ENCODE measurements around the gene ISG20L2.

ISG20L2 gene

DNA sequence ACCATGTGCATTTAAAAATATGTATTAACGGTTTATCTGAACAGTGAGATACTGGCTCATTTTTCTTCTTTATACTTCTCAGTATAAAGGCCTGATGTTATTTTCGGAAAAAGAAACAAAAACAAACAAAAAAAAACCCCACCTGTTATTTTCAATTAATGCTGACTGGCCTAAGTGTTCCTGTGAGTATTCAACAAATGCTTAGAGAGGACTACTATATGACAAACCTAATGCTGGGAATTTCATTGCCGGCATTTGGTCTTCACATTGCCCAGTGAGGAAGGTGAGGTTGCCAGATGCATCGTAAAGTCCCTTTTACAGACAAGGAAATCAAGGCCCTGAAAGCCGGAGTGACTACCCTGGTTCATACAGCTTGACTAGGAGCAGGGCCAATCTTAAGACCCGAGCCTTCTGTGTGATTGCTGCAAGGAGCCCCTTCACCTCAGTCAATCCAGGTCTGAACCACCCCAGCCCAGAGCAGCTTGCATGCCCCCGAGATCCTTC lies 11.7 kb upstream of the ISG20L2 start:
- DNase-seq: peak in 1 of 2 donors; percentile 30

DNA sequence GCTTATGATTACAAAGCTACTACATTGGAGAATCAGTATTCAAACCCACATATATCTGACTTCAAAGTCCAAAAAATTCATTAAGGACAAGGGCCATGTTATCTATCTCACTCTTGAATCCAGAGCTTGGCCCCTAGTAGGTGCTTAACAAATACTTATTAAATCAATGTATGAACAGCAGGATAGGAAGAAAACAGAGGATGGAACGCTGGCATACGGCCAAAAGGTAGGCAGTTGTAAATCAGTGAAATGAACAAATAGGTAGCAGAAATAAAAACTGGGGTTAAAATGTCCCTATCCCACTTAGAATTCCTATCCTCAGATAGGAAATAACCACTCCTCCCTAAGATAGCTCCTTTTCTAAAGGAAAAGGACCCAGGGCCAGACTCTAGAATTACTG lies 10.3 kb upstream of the ISG20L2 start:
- DNase-seq: no peak

DNA sequence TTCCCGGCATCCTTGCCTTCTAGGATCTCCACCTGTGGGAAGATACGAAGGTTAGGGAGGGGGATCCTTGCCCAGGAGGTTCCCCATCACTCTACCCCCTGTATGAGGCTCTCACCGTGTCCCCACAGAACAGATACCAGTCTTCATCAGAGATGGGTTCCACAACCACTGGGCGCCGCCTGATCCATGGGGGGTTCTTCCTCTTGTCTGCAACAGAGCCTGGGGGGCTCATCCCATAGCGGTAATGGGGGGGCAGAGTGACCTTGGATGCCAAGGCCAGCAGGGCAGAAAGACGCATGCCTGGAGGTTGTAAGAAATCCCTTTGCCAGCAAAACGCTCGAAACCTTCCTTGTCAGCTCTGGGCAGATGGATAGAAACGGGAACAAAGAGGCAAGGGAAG lies 9.8 kb upstream of the ISG20L2 start:
- no peak for DNase-seq

DNA sequence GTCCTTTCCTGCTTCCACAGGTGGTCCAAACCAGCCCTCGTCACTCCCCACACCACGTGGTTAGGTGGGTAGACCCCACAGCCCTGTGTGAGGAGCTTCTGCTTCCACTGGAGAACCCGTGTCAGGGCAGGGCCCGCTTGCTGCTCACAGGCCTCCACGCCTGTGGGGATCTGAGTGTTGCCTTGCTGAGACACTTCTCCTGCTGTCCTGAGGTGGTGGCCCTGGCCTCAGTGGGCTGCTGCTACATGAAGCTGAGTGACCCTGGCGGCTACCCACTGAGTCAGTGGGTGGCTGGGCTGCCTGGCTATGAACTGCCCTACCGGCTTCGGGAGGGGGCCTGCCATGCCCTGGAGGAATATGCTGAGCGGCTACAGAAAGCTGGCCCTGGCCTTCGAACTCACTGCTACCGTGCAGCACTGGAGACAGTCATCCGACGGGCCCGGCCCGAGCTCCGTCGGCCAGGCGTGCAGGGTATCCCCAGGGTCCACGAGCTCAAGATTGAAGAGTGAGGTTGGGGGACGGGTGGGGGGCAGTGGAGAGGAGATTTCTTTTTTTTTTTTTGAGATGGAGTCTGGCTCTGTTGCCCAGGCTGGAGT lies 5.5 kb upstream of the ISG20L2 start:
- no peak for DNase-seq

DNA sequence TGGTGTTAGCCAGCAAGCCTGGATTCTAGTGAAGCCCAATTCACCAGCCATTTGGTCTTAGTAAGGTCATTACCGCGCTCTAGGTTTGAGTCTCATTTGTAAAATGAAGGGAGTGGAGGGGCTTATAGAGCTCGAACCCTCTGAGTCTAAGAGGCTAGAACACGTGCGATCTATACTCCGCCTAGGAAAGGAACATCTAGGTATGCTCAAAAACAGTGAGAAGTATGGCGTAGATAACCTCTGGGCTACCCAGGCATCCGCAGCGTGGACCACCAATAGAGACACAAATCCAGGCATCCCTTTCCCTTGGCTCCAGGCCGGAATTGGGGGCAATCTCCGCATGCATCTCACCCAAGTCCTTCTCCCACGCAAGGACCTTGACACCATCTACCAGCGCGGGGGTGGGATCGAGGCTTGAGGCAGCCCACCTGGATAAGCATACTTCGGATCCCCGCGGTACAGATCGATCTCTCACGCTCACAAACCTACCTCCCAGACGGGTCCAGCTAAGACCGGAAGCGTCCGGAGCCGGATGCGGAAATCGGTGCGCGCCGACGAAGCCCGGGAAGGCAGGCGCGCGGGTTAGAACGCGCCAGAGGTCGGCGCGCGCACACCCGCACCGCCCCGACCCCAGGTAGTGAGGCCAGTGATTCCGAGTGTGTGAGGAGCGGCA lies 504 bp downstream of the ISG20L2 start, which contains the start of gene METTL25B:
Gene METTL25B, plus strand, starts transcription at position 544 of the 673 bp plus-strand sequence. CDS start 636 bp downstream, outside the sequence.
- peak in 1 of 2 donors; percentile 56 for DNase-seq

DNA sequence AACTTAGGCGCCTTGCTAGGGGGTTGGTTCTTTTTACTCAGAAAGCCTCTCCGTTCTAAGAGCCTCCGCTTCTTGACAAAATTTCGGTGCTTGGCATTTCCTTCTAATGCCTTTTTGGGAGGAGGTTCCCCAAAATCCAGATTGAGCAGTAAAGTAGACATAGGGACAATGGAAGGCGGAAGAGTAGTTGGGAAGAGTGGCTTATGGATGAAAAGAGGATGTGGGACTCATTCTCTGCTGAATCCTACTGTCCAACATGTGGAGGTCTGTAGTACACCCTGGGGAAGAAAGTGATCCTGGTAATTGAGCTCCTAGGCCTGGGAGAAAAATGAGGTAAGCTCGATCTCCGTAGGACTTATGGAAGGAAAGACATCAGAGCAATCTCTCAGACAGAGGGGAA lies 1.1 kb downstream of the ISG20L2 start:
- no peak for DNase-seq

DNA sequence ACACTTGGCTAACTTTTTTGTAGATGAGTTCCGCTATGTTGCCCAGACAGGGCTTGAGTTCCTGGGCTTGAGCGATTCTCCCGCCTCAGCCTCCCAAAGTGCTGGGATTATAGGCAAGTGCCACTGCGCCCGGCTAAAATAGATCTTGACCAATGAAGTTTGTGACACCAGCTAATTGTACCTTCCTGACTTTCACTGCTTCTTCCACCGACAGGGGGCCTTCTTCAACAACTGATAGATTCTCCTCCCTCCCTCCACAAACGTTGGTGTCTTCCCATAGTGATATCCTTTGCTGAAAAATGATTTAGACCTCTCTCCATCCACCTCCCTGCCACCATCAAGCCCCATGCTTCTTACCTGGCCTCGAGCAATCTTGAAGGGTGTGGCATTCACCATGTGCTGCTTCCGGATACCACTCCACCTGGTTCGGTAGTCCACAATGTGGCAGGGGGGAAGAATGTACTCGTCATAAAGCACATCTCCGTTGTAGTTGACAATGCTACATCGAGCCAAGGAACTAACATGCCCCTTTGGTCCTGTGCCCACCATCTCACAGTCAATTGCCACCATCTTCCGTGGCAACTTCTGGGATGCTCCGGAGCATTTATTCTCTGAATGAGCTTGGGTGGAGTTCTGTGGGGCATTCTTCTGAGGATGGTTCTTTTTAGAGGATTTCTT lies 1.9 kb downstream of the ISG20L2 start:
- peak; percentile 50 to 59 for DNase-seq

DNA sequence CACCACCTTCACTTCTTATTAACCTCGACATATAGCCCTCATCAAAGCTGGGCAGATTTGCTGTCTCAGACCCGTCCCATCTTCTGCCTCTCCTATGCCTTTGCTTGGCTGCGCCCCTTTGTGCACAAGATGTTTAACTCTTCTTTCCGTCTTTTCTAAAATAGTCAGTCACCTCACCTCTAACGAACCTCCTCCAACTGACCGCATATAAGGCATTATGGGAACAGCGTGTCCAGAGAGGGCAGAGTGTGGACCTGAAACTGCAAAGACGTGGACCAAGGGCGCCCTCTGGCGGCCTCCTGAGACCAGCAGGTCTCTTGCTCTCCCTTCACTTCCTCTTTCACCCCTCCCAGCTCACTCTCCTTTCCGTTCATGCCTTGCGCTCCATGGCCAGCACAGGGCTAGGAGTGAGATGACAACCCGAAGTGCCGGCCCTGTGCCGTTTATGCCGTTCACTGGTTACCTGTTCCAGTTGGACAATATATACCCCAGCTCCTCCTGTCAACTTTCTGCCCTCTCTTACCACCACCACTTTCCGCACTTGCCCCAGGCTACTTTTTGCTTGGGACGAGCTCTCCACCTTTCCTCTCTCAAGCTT lies 2.8 kb downstream of the ISG20L2 start:
- peak; percentile 73 to 75 for DNase-seq

DNA sequence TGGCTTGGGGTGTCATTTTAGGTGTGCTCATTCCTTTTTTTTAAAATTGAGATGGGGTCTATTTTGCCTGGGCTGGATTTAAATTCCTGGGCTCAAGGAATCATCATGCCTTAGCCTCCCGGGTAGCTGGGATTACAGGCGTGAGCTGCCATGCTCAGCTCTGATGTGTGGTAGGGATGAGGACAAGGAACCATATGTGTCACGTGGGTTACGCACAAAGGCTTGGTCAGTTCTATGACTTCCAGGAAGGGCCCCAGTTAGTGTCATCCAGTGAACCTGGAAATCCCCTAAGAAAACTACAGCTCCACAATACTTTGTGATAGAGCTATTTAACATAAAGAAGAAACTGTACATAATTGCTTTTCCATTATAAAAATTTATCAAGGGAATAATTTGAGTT lies 7.0 kb downstream of the ISG20L2 start:
- DNase-seq: no peak

DNA sequence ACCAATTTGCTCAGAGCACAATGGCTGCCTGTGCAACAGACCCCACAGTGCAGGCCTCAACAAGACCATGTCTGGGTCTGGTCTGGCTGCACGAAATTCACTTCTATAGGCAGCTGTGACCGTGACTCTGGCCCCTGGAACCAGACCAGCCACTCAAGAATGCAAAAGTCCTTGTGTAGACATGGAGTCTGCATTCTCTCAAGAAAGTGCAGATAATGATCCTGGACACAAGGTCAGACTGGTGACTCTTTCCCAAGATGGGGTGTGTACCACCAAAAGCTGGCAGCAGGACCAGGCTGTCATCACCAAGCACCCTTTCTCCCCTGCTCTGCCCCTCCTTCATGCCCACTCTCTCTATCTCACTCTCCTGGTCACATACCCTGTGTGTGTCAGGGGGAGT lies 7.4 kb downstream of the ISG20L2 start:
- DNase-seq: no peak

DNA sequence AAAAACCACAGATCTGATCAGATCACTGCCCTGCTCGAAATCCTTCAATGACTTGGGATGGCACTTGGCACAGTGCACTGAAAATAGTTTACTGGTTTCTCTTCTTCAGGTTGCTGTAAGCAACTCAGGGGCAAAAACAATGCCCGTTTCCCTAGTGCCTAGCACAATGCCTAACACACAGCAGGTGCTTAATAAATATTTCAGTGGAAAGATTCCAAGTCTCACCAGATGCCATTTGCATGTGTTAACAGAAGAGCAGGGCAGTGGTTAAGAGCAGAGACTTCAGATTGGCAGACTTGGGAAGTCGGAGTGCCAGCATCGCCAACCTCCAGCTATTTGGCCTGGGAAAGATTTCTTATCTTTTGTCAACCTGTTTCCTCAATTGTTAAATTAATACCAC lies 11.2 kb downstream of the ISG20L2 start:
- no peak for DNase-seq

DNA sequence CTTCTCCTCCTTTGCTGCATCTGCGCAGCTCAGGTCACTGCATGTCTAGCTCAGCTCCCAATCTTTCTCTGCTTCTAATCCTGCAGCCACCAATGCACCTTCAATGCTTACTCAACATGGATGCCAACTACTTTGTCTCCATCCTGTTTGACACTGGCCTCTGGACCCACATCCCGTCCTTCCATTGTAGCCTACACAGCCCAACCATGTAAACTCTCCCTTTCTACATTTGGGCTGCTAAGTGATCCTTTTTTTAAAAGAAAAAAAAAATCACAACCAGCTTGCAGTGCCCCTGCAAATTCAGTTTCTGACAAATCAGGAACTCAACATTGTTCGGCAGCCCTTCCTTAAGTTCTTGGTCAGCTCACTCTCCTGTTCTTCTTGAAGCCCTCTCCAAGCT lies 13.7 kb downstream of the ISG20L2 start:
- DNase-seq: no peak

DNA sequence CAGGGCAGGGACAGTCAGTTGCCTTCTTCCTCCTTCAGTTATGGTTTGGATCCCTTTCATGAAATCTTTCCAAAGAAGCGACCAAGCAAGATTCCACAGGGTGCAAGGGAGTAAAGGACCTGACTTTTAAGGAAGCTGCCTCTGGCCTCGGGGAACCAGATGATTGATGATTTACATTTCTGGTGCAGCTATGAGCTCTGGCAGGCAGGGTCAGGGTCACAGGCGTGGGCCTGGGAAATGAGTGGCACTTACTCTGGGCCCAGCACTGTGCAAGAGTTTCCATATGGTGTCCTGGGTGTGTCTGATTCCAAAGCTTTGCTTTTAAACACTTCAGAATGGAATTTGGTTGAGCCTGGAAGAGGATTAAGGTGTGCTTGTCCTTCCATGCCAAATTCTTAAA lies 15.9 kb downstream of the ISG20L2 start:
- no peak for DNase-seq

DNA sequence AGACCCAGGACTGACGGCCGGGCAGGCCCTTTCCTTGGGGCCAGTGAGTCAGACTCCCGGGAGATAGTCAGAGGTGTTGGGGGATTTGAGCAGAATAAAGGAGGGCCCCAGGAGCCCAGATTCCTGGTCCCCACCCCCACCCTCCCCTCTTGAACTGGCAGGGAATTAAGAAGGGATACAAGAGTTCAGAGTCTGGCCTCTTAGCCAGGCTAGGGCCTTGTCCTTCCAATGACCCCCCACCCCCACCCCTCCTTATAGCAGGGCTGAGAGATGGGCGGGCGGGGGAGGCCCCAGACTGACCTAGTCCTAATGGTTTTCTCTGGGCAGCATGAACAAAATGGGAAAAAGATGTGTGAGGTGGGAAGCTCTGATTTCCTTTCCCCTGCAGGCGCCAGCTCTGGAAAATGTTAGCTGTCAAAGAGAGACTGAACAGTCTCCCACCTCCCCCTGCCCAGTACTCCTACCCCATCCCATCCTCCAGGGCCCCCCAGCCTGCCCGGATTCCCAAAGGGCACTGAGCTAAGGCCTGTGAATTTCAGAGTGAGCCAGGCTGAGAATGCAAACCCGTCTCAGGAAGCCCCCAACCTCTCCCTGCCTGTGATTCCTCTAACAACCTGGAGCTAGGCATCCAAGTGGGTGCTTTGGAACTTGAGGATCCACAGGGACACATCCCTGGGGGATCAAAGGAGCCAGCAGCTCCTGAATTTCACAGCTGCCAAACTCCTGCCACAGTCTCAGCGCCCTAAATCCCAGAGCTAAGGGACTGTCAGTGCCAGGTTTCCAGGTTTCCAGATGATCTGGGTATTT lies 17.4 kb downstream of the ISG20L2 start:
- DNase-seq: no peak

DNA sequence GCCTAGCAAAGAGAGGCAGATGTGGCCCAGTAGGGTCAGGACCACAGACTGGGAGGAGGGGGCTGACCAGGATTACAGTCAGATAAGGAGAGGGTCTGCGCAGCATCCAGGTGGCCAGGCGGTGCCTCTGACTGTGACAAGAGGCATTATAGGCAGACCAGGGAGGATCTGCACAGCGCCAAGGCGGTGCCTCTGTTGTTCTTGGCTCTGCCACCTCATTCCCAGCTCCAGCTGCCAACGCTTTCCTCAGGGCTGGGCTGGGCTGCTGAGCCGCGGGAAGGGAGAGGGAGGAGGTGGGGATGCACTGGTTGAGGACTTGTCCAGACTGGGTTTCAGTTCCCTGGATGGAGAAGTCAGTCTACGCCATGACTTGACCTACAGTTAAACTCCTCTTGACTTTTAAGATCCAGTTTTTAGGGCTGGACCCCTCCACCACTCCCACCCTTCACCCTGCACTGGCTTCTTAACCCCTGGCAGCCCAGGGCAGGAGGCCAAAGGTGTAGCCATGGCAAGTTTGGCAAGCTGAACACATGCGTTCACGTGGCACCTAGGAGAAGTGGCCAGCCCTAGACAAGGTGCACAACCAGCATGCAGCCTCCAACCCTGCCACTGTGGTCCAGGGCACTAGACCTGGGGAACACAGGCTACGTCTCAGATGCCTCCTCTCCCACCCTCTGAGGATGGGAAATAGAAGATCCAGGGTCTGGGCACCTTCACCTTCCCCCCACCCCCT lies 18.6 kb downstream of the ISG20L2 start:
- DNase-seq: no peak

DNA sequence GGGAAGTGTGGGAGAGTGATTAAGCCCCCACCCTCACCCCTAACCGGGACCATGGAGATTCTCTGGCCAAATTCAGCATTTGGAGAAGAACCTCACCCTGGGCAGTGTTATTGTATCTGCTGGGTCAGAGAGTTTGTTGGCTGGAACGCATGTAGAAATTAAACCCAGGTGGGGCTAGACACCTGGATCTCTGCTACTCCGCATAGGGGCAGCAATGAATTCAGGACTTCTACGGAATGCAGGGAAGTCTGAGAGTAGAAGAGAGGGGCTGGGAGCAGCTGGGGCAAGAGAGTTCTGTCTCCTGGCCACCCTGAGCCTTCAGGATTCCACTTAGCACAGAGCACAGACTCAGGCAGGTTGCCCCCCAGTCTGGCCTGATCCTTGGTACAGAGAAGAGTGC lies 19.5 kb downstream of the ISG20L2 start:
- DNase-seq: no peak

DNA sequence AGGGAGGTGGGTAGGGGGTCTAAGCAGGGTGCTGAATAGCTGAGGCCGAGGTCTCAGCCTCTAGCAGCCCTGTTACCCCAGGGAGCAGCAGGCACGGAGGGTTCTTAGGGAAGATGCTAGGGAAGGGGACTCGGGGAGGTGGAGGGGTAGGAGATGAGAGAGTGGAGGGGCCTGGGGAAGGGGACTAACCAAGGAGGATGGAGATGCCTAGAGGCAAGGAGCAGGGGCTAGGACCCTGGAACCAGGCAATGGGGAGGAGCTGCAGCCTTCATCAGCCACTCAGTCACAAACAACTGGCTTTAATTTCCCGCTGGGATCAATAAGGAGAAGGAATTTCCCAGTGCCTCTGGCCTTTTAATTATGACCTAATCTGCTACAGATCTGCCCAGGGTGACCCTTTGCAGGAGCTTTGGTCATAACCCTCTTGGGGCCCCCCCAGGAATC lies 20.3 kb downstream of the ISG20L2 start:
- DNase-seq: no peak

DNA sequence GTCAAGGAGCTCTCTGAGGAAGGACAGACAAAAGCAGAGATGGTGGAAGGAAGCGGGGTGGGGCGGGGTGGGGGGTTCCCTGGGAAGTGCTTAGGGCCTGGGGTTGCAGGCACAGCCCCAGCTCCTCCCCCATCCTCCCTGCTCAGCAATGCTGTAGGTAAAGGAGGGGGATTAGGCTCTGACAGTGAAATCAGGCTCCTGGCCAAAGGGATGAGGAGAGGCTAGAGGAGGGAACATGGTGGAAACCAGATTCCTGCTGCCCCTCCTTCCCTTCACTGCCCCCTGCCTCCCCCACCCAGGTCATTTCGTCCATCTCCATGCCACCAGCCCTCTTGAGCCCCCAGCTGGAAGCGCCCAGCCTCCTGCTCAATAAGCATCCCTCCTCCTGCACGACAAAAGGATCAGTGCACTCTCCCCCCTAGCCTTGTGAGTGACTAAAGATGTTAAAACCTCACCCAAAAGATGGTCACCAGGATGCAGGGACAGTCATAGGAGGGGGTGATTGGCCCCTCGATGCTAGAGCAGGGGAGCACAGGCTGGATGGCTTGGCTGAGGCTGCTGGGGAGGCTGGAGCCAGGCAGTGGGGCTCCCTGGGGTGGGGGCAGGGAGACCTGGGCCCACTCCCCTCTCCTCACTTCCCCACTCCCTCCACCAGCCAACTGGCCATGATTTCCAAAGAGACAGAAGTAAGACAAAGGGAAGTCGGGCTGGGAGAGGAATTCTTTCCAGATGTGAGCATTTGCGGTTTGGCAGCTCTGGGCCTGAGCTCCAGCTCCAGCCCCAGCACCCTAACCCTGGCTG lies 20.9 kb downstream of the ISG20L2 start:
- no peak for DNase-seq

DNA sequence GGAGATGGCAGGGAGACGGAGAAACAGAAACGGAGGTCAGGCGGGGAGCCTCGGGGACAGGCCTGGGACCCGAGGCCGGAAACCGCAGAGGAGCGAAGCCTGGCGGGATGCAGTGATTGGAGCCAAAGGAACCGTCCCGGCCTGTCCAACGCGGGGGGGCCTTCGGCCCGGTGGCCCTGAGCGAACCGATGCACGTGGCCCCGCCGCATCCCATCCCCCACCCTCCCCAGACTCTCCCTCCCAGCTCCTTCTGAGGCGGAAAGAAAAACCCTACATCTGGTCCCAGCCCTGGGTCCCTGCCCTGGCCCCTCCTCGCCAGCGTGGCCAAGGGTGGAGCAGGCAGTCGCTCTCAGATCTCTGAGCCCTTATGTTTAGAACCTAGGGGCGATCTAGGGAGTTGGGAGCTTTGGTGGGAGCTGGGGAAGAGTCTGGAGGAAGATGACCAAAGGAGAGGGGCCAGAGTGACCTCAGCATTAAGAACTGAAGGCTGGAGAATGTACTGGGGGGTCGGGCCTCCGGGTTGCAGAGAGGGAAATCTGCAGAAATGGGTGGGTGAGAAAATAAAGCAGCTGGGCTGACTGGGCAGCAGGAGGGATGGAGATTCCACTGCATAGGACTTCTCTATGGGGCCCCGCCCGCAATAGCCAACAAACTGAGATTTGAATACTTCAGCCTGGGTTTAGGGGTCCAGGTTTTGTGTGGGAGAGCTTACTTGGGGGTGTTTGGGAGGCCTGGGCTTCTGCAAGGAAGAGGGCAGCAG lies 21.7 kb downstream of the ISG20L2 start:
- peak in 1 of 2 donors; percentile 28 for DNase-seq

Measured in activated CD4-positive, alpha-beta T cell treated with anti-CD3 and anti-CD28 coated beads for 4 hours (primary cell).